Colonic mucosa (tissue), 4 donors: Measurements from ENCODE around the gene ARHGAP30. TPM values are rescaled to one million over a fixed set of nuclear protein-coding genes. Genes with fewer than 3 reads are reported as not detected.
"Not testable (repeated sequence)": the region's sequence is repeated elsewhere in the genome, so short reads cannot be mapped to it uniquely, and the experiment has no call there.

Experiments used
- DNase-seq: peaks from one replicate; pipeline ENCODE4 v3.0.0-alpha.2; 2020
- H3K27ac ChIP-seq: fragments of 200-600 bp; one replicate; pipeline ENCODE4 v1.8.0; 2021
- H3K27me3 ChIP-seq: fragments of 200-600 bp; one replicate; pipeline ENCODE4 v1.8.0; 2021
- H3K36me3 ChIP-seq: fragments of 200-600 bp; one replicate; pipeline ENCODE4 v1.8.0; 2021
- H3K4me1 ChIP-seq: fragments of 200-600 bp; one replicate; pipeline ENCODE4 v1.8.0; 2021; ENCODE audit warnings: mild to moderate bottlenecking
- H3K4me3 ChIP-seq: fragments of 200-600 bp; one replicate; pipeline ENCODE4 v1.8.0; 2021
- H3K9ac ChIP-seq, 2 donors: one replicate each; pipeline ENCODE4 v1.7.0; 2013; ENCODE audit warnings: control low read depth in 2 of 2, low read depth in 2 of 2, low read length in 2 of 2
- H3K9me3 ChIP-seq: fragments of 200-600 bp; one replicate; pipeline ENCODE4 v1.8.0; 2021
- CTCF ChIP-seq: fragments of 200-600 bp; IDR thresholded peaks from one replicate; pipeline ENCODE4 v1.8.0; 2022; ENCODE audit warnings: antibody characterized with exemption, mild to moderate bottlenecking
- intact Hi-C: fragments of 100-400 bp; cut with DNase I; formaldehyde crosslinking; loops from one replicate; pipeline ENCODE4 v1.14.1; 2022
- total RNA-seq, 2 donors: library from RNA; stranded (reverse); fragmentation: NEBNext Ultra II Directional in 1 of 2; extraction: Animal tissue kit (Norgen Biotek cat#: 25700) in 1 of 2; gene quantifications; one replicate each; pipeline ENCODE4 v1.2.1, GENCODE V29; 2021
- donor health status: healthy.
- donor health status: DM: no; HTN: no; CAD: no.
- donor health status: DM: no; HTN: no; CAD: no.

ARHGAP30 gene
- total RNA-seq, 2 donors from 2014 or later, result 3.5 to 5.3 TPM

- Histone ChIP-seq H3K36me3 (no peaks in the 10 kb centered on the region), H3K27me3 (no peaks in the 10 kb centered on the region), H3K9ac (peak overlapping the region; percentile 40 to 58), H3K4me3 (peak overlapping the region; percentile 33), H3K4me1 (no peaks in the 10 kb centered on the region), H3K9me3 (no peaks in the 10 kb centered on the region), H3K27ac (peak overlapping the region; percentile 82)
- intact Hi-C loops, result no loop called here
- DNase-seq, result peak; percentile 67
- no peak for TF ChIP-seq CTCF
Measured at GRCh38 chr1:161068306-161069234, 1.1 kb downstream of the ARHGAP30 start.

- no peak overlapping the region for H3K9ac ChIP-seq
- H3K27me3 ChIP-seq, result no peaks in the 10 kb centered on the region
- H3K36me3 ChIP-seq, result no peaks in the 10 kb centered on the region
- no peak overlapping the region for H3K27ac ChIP-seq
- H3K9me3 ChIP-seq, result no peaks in the 10 kb centered on the region
- intact Hi-C loops, result no loop called here
- DNase-seq, result no peak
- no peak for TF ChIP-seq CTCF
- no peak overlapping the region for H3K4me3 ChIP-seq
- no peaks in the 10 kb centered on the region for H3K4me1 ChIP-seq
Measured at GRCh38 chr1:161066694-161067093, 3.0 kb downstream of the ARHGAP30 start.

GRCh38 chr1:161065681-161066080, 4.0 kb downstream of the ARHGAP30 start:
- H3K4me3 ChIP-seq, H3K9me3 ChIP-seq, H3K9ac ChIP-seq, H3K27me3 ChIP-seq, H3K27ac ChIP-seq, intact Hi-C loops, DNase-seq, H3K36me3 ChIP-seq, H3K4me1 ChIP-seq: not testable (repeated sequence)

GRCh38 chr1:161063936-161064335, 5.8 kb downstream of the ARHGAP30 start:
- H3K27ac ChIP-seq, H3K9me3 ChIP-seq, DNase-seq, intact Hi-C loops, H3K4me1 ChIP-seq, H3K36me3 ChIP-seq, H3K27me3 ChIP-seq, H3K9ac ChIP-seq, H3K4me3 ChIP-seq: not testable (repeated sequence)

GRCh38 chr1:161061419-161061818, 8.3 kb downstream of the ARHGAP30 start:
- TF ChIP-seq CTCF, result no peak

GRCh38 chr1:161059293-161059692, 10.4 kb downstream of the ARHGAP30 start:
- H3K4me1 ChIP-seq, result no peaks in the 10 kb centered on the region
- H3K9me3 ChIP-seq, result no peaks in the 10 kb centered on the region
- H3K9ac ChIP-seq, result no peak overlapping the region
- no peaks in the 10 kb centered on the region for H3K36me3 ChIP-seq
- no peaks in the 10 kb centered on the region for H3K27me3 ChIP-seq
- no peak overlapping the region for H3K4me3 ChIP-seq
- DNase-seq, result no peak
- no peak for TF ChIP-seq CTCF
- H3K27ac ChIP-seq, result no peak overlapping the region
- intact Hi-C loops, result no loop called here

More at GRCh38 chr1:161061419-161061818, 8.3 kb downstream of the ARHGAP30 start:
- Histone ChIP-seq H3K9me3 (no peaks in the 10 kb centered on the region), H3K27ac (no peak overlapping the region), H3K9ac (no peak overlapping the region), H3K4me3 (no peak overlapping the region), H3K36me3 (no peaks in the 10 kb centered on the region), H3K27me3 (no peaks in the 10 kb centered on the region), H3K4me1 (no peaks in the 10 kb centered on the region)
- no peak for DNase-seq
- intact Hi-C loops, result no loop called here
